Measurements from ENCODE around the gene CCL26.

Gene CCL26

GRCh38 chr7:75772081-75773077, at the start of gene CCL26:
CCL26 (minus strand) TSS chr7:75772211; CDS start chr7:75772176, 35 bp downstream.
- H3K4me3 ChIP-seq (replicated peaks; ENCODE audit: low read depth, low read length): no peak within 1 kb of the TSS
- TF ChIP-seq CTCF (IDR thresholded peaks at IDR 0.05; ENCODE audit: low read depth, low read length, missing control alignments): no peak
- DNase-seq (ENCODE audit: extremely low read depth, low read depth): peak; percentile 72

- no peak for TF ChIP-seq CTCF (IDR thresholded peaks at IDR 0.05; ENCODE audit: low read depth, low read length, missing control alignments)
- DNase-seq (ENCODE audit: extremely low read depth, low read depth): no peak
- no peak overlapping the region for H3K4me3 ChIP-seq (replicated peaks; ENCODE audit: low read depth, low read length)
Measured at GRCh38 chr7:75820688-75821087, 48.7 kb upstream of the CCL26 start.

- no peak overlapping the region for H3K4me3 ChIP-seq (replicated peaks; ENCODE audit: low read depth, low read length)
- no peak for TF ChIP-seq CTCF (IDR thresholded peaks at IDR 0.05; ENCODE audit: low read depth, low read length, missing control alignments)
- DNase-seq (ENCODE audit: extremely low read depth, low read depth): no peak
Measured at GRCh38 chr7:75819711-75820110, 47.7 kb upstream of the CCL26 start.

GRCh38 chr7:75818472-75818871, 46.5 kb upstream of the CCL26 start:
- no peak for TF ChIP-seq CTCF (IDR thresholded peaks at IDR 0.05; ENCODE audit: low read depth, low read length, missing control alignments)
- no peak for DNase-seq (ENCODE audit: extremely low read depth, low read depth)
- no peak overlapping the region for H3K4me3 ChIP-seq (replicated peaks; ENCODE audit: low read depth, low read length)

- no peak for TF ChIP-seq CTCF (IDR thresholded peaks at IDR 0.05; ENCODE audit: low read depth, low read length, missing control alignments)
- no peak for DNase-seq (ENCODE audit: extremely low read depth, low read depth)
- no peak overlapping the region for H3K4me3 ChIP-seq (replicated peaks; ENCODE audit: low read depth, low read length)
Measured at GRCh38 chr7:75817116-75817515, 45.1 kb upstream of the CCL26 start.

- no peak overlapping the region for H3K4me3 ChIP-seq (replicated peaks; ENCODE audit: low read depth, low read length)
- no peak for TF ChIP-seq CTCF (IDR thresholded peaks at IDR 0.05; ENCODE audit: low read depth, low read length, missing control alignments)
- no peak for DNase-seq (ENCODE audit: extremely low read depth, low read depth)
Measured at GRCh38 chr7:75815418-75816064, 43.5 kb upstream of the CCL26 start.

All from HFF-Myc (cell line).